Renal cortex interstitium (tissue), 11 donors: ENCODE results near the gene CDKAL1. TPM values are rescaled to one million over a fixed set of nuclear protein-coding genes. Genes with fewer than 3 reads are reported as not detected.
"Not testable (repeated sequence)": the region's sequence is repeated elsewhere in the genome, so short reads cannot be mapped to it uniquely, and the experiment has no call there.

Experiments
- DNase-seq, 11 donors: peaks; one replicate each; pipeline ENCODE4 v3.0.0-alpha.2; 2013; ENCODE audit warnings: low read depth in 9 of 11, low spot score in 4 of 11; ENCODE audit errors: extremely low read depth in 1 of 11
- polyA plus RNA-seq, 3 donors: library from polyadenylated mRNA; unstranded; fragments of 120-200 nt; gene quantifications; one replicate each; pipeline ENCODE4 v1.2.1, GENCODE V29; 2013; ENCODE audit not compliant: insufficient read length in 3 of 3

The CDKAL1 gene
- polyA plus RNA-seq, 3 donors: 18.2 to 20.5 (median 20.5) TPM

- DNase-seq: no peak
These were observed 89.5 kb downstream of the CDKAL1 start for GRCh38 chr6:20623761-20624160.

GRCh38 chr6:20626165-20626564 lies 91.9 kb downstream of the CDKAL1 start:
- DNase-seq: no peak

- no peak for DNase-seq
These were observed 95.3 kb downstream of the CDKAL1 start for GRCh38 chr6:20629509-20629908.

DNA sequence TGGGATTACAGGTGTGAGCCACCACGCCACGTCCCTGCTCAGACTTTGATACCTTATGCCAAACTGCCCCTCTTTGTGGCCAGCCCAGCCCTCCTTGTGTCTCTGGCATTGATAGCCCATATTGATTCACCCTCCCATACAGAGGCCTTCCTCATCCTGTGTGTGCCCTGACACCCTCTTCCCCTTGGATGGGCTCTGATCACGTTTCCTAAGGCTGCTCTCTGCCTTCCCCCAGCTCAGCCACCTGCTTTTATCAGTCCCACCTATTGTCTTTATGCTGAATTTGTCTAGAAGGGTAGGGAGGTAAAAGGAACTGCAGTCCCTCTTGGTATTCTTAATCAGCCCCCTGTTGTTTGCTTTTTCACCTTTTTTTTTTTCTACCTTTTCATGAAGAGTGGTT lies 95.9 kb downstream of the CDKAL1 start:
- no peak for DNase-seq

DNA sequence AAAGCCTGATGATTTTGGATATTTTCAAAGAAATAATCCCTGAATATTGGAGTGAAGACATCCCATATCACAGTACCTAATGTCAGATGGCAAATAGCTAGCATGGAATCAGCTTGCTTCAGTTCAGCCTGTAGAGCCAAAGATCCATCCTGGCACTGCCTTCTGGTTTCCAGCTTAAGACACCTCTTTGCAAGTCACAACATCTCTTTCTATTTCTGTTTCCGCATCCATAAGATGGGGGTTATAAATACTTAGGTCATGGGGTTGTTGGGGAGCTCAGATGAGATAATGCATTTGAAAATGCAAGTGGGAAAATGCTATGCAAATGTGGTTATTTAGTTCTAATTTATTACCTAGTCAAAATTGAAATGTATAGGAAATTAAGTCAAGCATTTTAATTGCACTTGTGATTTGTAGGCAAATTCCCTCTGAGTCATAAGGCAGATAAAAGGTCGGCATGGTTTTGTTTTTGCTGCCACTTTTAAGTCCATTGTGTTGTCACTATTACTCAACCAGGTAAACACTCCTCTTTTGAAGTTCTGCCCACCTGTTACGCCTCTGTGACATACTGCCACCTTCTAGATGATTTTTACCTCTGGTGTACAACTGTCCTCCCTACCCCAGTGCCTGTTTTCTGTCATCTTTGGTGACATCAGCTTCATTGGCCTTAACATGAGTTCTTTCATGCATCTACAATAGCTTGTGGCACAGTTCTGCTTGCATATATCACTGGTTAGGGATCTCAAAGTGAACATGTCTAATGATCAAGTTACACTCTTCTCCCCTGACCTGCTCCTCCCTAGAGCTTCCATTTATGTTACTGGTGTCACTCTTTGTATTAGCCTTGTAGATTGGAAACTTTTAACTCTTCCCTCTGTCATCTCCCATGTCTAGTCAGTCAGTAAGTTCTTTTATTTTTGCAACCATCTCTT lies 96.6 kb downstream of the CDKAL1 start:
- DNase-seq: no peak

DNA sequence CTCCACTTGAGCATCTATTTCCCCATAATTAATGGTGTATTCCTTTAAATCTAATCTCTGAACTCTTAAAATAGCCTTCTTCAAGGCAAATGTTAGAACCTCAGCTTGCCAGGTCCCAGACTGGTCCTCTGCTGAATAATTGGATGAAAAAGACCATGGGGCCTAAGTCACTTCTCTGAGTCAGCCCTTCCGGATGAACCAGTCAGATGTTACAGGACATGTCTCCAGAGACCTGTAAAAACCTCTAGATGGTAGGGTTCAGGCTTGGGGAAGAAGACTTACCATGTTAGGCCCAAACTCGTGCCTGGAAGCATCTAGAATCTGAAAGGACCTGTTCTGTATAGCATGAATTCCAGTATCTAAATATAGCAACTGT lies 97.3 kb downstream of the CDKAL1 start:
- DNase-seq: no peak

- no peak for DNase-seq
These were observed 98.4 kb downstream of the CDKAL1 start for GRCh38 chr6:20632696-20633095.

DNA sequence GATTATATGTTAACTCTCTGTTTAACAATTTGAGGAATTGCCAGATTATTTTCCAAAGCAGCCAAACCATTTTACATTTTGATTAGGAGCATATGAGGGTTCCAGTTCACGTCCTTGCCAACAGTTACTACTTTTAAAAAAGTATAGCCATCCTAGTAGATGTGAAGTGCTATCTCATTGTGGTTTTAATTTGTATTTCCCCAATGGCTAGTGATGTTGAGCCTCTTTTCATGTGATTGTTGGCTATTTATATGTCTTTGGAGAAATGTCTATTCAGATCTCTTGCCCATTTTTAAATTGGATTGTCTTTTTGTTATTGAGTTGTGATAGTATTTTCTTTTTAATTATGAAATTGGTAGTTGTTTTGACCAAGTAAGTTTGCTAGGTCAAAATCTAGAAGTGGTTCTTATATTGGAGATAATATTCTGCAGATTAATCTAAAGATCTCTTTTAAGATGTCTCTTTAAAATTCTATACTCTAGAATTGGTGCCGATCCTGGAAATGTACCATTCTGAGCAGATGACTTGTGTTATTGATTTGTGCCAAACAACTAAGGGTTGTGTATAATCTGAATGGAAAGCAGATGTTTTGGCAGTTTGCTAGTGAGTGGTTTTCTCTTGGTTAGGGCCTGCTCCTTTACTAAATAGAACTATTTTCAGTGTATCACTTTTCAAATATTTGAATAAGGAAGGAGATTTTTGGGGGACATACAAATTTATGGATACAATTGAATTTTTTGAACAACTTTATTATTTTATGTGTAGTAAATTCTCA lies 99.5 kb downstream of the CDKAL1 start:
- DNase-seq: no peak

- no peak for DNase-seq
These were observed 104.9 kb downstream of the CDKAL1 start for GRCh38 chr6:20639161-20639560.

- DNase-seq: no peak
These were observed 105.9 kb downstream of the CDKAL1 start for GRCh38 chr6:20640181-20640580.

- no peak for DNase-seq
These were observed 108.2 kb downstream of the CDKAL1 start for GRCh38 chr6:20642441-20642840.

DNA sequence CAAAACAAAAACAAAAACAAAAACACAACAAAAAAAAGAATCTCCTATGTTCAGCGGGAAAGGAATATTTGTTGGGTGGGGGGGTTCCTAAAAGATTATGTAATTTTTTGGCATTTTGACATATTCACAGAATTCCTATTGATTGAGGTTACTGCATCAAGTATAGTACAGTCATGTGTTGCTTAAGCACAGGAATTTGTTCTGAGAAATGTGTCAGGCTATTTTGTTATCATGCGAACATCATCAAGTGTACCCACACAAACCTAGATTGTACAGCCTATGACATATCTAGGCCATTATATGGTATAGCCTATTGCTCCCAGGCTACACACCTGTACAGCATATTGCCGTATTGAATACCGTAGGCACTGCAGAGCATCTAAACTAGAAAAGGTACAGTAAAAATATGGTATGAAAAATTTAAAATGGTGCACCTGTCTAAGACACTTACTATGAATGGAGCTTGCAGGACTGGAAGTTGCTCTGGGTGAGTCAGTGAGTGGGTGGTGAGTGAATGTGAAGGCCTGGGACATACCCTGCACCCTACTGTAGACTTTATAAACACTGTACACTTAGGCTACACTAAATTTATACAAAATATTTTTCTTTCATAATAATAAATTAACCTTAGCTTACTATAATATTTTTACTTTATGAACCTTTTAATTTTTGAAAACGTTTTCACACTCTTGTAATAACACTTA lies 110.6 kb downstream of the CDKAL1 start:
- DNase-seq: no peak

- DNase-seq: not testable (repeated sequence)
These were observed 111.3 kb downstream of the CDKAL1 start for GRCh38 chr6:20645572-20645971.

GRCh38 chr6:20647585-20647984 lies 113.3 kb downstream of the CDKAL1 start:
- DNase-seq: no peak

- not testable (repeated sequence) for DNase-seq
These were observed 115.6 kb downstream of the CDKAL1 start for GRCh38 chr6:20649696-20650470.

- DNase-seq: peak in 2 of 11 donors; percentile 13 to 27
These were observed 118.2 kb downstream of the CDKAL1 start for GRCh38 chr6:20652299-20653084.

GRCh38 chr6:20653085-20653479 lies 118.8 kb downstream of the CDKAL1 start:
- peak in 1 of 11 donors; percentile 11 for DNase-seq

GRCh38 chr6:20655317-20655716 lies 121.1 kb downstream of the CDKAL1 start:
- DNase-seq: no peak
